HG02623 (cell line): ENCODE results near the gene CA12.
"Not testable (repeated sequence)": the region's sequence is repeated elsewhere in the genome, so short reads cannot be mapped to it uniquely, and the experiment has no call there.

Experiments
- ATAC-seq: cut with Tn5 transposase; IDR thresholded peaks from one replicate; pipeline ENCODE4 v1.9.1; 2021; ENCODE audit warnings: moderate library complexity; ENCODE audit not compliant: unreplicated experiment

The CA12 gene

DNA sequence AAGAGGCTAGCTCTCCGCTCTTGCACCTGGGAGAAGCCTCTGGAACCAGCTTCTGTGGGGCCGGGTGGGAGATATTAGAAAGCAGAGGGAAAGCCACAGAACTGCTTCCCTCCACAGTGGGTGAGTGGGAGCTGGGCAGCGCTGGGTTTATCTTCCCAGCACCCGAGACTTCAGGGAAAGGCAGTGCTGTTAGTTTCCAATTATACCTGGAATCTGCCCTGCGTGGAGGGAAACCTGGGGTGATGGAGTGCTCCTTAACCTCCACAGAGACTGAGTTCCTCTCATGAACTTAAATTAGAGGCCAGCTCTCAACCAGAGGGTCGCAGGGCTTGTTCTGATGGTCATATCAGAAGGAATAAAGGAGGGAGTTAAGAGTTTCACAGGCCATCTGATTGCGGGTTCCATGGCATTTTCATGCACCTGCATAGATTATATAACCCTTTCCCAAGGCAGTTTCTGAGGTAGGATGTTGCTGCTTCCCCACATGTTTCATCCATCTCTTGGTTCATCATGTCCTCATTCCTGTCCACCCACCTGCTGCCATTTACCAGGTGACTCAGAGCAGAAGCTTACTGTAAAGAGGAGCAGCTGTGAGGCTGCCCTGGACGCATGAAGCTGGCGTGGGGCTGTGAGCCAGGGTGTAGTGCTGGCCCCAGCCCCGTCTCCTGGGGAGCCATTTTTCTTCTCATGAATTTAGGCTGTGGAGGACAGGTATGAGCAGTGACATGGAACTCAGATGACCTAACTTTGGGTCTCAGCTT is 42.5 kb downstream of the CA12 start:
- ATAC-seq: no peak

DNA sequence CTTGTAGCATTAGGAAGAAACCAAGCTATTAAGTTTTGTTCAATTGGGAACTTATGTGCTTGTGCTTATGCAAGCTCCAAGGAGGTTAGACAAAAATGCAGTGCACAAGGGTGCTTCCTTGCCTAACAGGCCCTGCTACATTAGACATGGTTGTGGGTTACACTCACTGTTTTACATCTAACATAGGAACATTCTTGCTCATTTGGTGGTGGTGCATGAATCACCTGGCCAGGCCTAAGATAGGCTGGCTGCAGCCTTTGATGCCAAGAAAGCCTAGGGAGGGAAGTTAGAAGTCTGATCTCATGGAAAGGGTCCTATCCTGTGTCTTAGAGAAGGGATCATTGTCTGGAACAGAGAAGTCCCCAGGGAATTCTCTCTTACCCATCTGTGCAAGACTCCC is 43.5 kb downstream of the CA12 start:
- ATAC-seq: no peak

DNA sequence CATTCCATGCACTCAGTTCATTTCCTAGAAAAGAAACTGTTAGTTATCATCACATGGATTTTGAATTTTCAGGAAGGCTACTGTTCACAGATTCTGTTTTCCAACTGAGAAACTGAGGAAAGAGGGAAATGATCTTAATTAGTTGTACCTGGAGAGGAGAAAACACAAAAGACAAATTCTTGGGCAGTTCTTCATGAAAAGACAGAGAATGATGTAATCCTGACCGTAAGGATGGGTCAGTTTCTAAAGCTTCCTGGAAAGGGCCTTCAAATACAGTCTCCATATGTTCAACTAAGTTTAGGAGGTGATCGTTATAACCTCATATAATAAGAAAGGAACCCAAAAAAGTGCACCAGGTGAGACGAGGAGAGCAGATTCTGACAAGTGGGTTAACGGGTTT is 44.6 kb downstream of the CA12 start:
- ATAC-seq: no peak

DNA sequence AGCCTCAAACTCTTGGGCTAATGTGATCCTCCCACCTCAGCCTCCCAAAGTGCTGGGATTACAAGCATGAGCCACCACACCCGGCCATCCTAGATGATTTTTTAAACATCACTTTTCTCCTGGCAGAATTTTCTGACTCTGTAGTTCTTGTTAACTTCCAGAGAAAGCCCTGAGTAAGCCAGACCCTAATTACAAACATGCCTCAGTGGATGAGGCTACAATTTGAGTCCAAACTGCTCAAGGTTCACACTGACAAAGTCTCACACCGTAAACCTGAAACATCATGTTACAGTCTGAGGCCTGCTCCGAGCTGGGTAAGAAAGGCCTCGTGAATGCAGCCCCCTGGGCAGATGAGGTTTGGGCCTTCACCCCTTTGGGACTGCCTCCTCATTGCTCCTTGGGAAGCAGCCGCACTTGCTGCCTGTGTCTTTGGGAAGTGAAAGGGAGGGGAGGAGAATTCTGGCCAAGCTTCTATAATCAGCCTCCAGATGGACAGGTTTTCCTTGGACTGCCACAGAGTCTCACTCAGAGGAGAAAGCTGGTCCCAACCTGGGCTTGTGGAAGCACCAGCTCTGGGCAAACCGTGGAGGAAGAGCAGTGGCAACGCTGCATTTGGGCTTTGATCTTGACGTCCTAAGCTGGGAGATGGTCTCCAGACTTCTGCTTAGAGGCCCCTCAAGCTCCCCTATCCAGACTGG is 46.0 kb downstream of the CA12 start:
- no peak for ATAC-seq

DNA sequence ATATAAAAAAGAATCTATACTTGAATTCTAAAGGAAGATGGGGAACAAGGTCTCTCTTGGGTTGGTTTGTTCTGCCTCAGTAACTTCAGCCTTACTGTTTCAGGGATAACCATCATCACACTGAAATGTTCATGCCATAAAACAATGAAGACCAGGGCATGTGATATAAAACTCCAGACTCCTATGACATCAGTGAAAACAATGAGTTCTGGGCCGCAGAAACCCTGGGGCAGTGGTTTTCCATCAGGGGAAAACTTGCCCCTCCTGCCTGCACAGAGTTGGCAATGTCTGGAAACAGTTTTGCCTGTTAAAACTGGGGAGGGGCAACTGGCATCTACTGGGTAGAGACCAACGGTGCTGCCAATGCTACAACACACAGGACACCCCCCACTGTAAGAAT is 46.8 kb downstream of the CA12 start:
- no peak for ATAC-seq

DNA sequence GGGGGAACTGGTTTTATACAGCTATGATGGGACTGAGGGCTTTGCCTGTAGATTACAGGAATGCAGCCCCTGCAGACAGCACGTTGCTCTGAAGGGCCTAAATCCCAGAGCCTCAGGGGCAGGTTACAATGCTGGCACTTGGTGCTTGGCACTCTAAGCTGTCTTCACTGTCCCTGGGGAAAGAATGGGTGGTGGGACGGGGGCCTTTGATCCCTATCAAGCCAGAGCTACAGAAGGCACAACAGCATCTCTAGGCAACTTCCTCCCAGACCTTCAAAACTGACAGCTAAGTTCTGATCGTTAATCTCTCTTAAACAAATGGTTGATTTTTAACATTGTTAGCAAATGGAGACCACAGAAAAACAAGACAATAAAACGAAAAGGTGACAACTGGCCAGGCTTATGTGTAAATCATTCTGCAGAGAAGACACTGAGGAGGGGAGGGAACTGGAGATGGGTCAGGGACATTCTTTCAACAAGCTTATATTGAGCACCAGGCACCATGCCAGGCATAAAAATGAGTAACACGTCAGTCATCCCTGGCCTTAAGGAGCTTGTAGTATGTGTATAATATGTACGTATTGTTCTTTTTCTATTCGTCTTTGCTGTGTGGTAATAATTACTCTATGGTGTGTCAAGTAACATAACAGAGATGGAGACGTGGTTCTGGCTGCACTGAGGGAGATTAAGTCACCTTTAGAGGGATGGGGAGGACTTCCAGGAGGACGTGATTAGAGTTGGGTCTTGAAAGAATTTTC is 49.1 kb downstream of the CA12 start:
- no peak for ATAC-seq

DNA sequence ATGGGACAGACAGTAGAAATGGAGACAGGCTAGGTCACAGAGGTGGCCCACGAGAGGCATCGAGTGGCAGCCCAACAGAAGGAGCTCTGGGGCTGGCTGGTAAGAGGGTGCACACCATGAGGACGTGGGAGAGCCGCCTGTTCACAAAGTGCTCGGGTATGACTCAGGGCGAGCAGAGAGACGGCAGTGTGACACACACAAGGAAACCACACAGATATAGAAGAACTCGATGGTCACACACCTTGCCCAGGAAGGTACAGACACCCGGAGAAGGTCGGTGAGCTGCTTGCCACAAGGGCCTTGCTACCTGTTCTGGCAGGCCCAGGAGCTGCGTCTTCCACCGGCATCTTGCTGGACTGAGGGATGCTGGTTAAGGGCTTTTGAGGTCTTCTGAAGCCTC is 50.2 kb downstream of the CA12 start:
- ATAC-seq: no peak

DNA sequence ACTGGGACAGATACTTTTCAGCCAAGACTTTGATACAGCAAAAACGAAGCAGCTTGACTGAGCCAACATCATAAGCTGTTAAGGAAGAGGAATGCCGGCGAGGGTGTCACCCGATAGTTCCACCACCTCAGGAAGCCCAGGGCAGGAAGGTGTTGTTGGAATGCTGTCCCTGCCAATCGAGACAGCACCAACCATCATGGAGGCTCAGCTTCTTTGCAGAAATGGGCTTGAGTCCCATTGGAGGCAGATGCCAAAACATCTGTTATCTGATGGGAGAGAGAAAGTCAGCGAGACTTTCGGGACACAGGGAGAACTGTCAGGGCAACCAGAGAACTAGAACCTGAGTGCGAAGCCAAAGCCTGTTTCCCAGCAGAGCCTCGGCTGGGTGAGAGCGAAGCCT is 50.7 kb downstream of the CA12 start:
- no peak for ATAC-seq

DNA sequence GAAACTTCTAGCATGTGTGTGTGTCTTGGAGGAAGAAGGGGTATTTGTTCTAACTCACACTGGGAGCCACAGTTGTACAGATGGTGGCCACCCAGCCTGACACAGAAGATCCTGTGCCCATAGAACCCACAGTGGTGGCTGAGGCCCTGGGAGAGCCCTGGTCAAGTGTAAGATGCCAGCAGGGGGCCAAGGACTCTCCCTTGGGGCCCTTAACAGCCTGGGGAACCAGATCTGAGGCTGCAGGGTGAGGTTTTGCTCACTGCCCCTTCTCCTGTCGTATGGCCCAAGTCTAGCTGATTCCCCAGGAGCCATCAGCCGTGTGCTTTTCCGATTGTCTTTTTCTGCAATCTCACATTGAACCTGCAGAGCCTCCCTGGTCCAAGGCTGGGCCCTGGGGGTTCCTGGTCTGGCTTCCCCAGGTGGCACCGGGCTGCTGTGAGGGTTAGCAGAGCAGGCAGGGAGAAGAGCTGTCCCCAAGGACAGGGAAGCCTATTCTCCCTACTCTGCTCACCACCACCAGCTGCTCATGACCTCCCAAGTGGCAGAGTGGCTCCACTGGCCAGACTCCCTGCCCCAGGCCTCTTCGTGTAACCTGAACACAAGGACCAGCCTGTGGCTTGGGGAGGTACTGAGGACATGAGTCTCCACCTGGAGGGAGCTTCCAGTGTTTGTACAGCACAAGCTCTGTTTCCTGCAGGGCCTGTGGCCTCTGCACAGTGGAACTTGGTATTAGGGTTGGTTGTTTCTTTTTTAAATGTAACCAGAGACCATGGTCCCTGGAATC is 51.9 kb downstream of the CA12 start:
- ATAC-seq: no peak

DNA sequence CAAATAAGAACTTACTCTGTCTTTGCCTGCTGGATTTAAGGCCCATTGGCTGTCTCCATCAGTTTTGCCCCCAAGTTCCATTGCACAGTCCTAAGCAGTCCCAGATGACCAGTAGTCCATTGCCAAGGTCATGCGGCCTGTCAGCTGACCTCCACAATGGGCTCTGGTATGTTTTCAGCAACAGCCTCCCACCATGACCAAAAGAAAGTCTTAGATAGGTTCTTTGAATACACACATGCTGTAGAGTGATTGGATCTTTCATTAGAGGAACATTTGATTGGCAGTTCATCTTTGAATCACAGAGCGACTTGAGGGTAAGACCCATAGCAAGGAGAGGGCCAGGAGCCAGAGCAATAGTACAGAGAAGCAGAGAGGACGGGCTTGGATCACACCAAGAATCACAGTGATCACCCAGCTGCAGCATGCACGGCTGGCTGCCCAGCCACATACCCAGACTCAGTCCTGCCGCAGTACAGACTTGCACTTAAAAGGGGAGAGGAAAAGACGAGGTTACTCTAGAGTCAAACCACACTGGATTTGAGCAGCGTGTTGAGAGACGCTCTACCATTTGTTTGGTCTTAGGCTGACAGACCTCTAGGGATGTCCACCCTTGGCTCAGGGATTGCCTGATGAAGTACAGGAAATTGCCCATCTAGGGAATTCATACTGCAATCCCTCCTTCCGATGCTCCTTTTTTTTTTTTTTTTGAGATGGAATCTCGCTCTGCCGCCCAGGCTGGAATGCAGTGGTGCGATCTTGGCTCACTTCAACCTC is 53.8 kb downstream of the CA12 start:
- no peak for ATAC-seq

DNA sequence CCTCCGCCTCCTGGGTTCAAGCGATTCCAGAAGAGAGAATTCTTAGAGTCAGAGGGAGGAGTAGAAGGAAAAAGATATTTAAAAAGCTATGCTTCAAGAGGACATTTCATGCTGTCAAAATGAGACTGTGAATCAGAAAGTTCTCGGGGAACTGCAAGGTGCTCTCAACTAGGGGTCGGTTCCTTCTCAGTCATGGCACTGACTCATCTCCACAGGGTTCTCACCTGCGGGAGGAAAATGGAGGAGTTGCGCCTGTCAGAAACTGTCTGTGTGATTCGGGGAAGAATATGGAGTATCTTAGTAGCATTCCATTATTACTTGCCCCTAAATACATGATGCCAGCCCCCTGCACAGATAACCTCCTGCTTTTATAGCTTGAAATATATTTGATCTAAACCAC is 56.9 kb downstream of the CA12 start:
- ATAC-seq: no peak

DNA sequence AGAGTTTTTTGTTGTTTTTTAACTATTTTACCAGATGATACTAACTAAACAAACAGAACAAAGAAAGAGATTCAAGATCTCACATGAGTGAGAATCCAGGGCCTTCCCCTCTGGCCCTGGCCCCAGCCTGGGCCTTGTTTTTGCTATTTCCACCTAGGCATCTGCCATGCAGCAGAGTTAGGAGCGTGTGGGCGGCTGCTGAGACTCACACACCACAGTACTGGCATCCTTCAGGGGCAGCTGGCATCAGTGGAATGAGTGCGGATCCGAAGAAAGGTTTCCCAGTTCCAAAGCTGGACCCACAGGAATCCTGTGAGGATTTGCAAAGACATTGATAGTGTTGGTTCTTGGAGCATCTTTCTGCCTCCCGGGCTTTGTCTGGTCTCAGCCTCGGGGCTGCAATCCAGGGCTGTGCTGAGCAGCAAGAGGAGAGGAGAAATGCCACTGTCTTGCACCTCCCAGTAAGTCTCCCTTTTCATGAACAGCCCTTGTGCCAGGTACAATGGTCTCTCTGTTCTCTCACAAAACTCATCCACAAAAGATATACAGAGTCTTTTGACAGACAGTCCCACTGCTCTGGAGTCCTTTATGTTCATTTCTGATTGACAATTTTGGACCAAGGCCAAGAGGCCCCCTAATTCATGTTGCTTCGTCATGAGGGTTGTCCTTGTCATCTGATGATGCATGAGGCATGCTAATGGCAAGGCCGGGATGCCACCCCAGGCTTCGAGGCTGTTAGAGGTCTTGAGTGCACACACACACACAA is 57.7 kb downstream of the CA12 start:
- ATAC-seq: no peak

DNA sequence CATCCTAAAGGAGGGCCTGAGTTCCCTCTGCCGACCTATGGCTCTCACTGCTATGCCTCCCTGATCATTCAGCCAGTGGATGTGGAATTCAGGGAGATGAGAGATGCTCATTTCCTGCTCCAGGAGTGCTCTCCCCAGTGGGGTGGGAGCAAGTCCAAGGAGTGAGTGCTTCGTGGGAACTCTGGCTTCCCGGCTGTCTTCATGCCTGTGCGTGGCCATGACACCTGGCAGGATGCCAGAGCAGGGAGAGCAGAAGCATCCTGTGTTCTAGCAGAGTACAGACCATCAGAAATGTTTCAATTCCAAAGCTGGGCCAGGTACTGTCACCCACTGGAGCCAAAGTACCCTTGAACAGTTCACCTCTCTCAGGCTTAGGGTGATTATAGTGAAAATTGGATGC is 59.1 kb downstream of the CA12 start:
- no peak for ATAC-seq

DNA sequence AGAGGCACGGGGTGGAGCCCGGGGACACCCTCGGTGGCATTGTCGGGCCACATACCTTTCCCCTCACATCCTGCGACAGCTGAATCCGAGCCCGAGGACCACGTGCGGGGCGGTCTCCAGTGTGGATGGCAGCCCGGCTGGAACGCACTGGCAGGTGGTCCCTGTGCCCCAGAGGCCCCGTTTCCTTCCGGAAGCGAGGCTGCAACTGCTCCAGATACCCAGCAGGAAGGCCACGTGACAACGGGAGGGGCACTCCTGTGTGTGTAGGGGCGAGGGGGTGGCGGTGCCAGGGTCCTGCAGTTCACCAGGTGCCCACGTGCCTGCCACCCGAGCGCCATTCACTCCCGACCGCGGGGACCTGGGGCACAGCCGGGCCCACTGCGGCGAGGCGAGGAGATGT is 60.2 kb downstream of the CA12 start:
- ATAC-seq: no peak

DNA sequence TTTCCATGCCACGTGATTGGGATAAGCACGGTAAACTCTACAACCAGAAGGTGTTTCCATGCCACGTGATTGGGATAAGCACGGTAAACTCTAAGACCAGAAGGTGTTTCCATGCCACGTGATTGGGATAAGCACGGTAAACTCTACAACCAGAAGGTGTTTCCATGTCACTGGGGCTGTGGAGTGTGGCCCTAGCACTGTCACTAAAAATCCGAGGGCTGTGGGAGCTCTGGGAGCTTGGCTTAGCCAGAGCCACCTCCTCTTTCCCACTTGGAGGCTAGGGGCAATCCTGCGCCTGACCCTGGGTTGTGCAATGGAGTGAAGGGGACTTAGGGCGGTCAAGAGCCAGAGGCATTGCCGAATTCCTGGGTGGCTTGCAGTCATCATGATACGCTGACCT is 60.7 kb downstream of the CA12 start:
- not testable (repeated sequence) for ATAC-seq

DNA sequence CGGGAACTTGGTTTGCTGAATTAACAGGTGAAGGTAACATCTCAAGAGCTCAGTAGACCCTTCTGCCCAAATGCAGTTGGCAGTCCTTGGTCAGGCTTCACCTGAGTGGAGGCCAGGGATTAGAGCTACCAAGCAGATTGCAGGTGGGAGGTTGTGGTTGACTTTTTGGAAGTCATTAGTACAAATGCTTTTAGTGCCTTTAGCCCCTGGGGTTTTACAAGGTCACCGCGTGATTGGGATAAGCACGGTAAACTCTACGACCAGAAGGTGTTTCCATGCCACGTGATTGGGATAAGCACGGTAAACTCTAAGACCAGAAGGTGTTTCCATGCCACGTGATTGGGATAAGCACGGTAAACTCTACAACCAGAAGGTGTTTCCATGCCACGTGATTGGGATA is 61.2 kb downstream of the CA12 start:
- not testable (repeated sequence) for ATAC-seq

DNA sequence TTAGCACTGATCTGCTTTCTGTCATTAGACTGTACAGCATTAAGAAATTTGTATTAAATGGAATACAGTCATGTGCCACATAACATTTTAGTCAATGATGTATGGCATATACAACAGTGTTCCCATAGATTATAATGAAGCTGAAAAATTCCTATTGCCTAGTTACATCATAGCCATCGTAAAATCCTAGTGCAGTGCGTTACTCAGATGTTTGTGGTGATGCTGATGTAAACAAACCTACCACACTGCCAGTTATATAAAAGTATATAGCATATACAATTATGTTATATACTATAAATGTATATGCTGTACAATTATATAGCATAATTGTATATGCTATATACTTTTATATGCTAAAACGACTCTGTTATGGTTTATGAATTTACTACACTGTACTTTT is 62.6 kb downstream of the CA12 start:
- ATAC-seq: no peak

DNA sequence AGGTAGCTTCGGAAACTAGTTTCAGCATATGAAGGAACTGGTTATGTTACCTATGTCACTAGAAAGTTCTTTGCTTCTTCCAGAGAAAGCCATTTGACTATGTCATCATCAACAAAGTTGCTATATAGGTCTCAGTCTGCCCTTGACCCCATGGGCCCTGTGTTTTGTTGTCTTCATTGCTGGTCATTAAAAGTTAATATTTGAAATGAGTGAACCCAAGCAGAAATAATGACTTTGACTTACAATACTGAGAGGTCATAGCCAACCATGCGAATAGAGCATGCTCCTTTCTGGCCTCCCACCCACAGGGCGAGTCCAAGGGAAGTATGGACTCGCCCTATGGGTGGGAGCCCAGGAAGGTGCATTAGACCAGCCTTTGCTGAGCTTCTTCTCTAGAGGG is 63.3 kb downstream of the CA12 start:
- no peak for ATAC-seq

DNA sequence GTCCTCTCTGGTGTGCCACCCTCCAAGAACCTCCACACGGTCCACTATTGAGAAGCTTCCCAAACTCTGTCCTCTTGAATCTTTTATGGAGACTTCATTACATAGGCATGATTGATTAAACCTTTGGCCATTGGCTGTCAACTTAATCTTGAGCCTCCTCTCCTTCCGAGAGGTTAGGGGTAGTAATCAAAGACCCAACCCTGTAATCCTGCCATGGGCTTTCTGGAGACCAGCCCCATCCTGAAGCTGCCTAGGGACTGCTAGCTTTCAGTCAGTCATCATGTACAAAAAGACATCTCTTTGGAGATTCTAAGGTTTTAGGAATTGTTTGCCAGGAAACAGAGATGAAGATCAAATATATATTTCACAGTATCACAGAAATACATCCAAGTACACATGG is 67.2 kb downstream of the CA12 start:
- no peak for ATAC-seq

DNA sequence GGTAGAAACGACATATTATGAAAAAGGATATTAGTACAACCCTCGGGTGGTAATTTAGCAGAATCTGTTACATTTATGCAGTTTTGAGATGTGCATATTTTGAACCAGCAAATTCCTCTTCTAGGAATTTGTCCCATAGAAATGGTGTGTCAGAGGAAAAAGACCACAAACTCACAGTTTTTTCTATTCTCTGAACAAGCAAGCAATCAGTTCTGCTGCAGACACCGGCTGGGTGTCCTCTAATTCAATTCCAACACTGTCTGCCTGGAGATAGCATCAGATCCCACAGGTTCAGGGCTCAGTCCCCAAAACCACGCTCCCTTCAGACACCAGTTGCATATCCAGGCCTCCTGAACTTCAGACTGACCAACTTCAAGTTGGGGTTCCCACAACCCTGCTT is 67.8 kb downstream of the CA12 start:
- no peak for ATAC-seq
